ENCODE data around the gene SYT6.

GRCh38 chr1:114104949-114105348 is 48.7 kb downstream of the SYT6 start:
- no peak for TF ChIP-seq POLR2A (IDR thresholded peaks at IDR 0.05)
- TF ChIP-seq CTCF (IDR thresholded peaks at IDR 0.05), result no peak

All from uterus (tissue), 2 donors.